CD14-positive monocyte (primary cell): ENCODE results near the gene TREX2. TPM values are rescaled to one million over a fixed set of nuclear protein-coding genes. Genes with fewer than 3 reads are reported as not detected.

ENCODE experiments used
- DNase-seq, 3 donors: peaks; one replicate each; pipeline ENCODE4 v3.0.0-alpha.2; 2011 to 2022
- H2AFZ ChIP-seq: 2 replicates; pipeline ENCODE4 v1.6.0; 2012; ENCODE audit warnings: mild to moderate bottlenecking, low read depth, low read length, inconsistent platforms; ENCODE audit not compliant: insufficient read depth, poor library complexity, severe bottlenecking
- H3K27ac ChIP-seq, 2 donors: 1 replicate in 1 of 2; 2 replicates in 1 of 2; pipeline ENCODE4 v1.5.1; 2012 to 2013; ENCODE audit warnings: low read length in 2 of 2, control low read depth in 1 of 2, inconsistent platforms in 1 of 2, low read depth in 1 of 2, mild to moderate bottlenecking in 1 of 2
- H3K27me3 ChIP-seq, 2 donors: one replicate each; pipeline versions ENCODE4 v1.6.0 to v1.6.1; 2011 to 2013; ENCODE audit warnings: low read length in 2 of 2; ENCODE audit not compliant: control insufficient read depth in 2 of 2, insufficient read depth in 2 of 2
- H3K36me3 ChIP-seq, 2 donors: replicated peaks in 1 of 2; 1 replicate in 1 of 2; 2 replicates in 1 of 2; pipeline versions ENCODE4 v1.5.1 to v1.6.1; 2012 to 2013; ENCODE audit warnings: low read length in 2 of 2, control low read depth in 1 of 2, inconsistent platforms in 1 of 2, mild to moderate bottlenecking in 1 of 2; ENCODE audit not compliant: insufficient read depth in 2 of 2, control insufficient read depth in 1 of 2
- H3K4me1 ChIP-seq, 2 donors: 1 replicate in 1 of 2; 2 replicates in 1 of 2; pipeline versions ENCODE4 v1.5.1 to v1.6.1; 2012 to 2013; ENCODE audit warnings: low read length in 2 of 2, control low read depth in 1 of 2, inconsistent platforms in 1 of 2, mild to moderate bottlenecking in 1 of 2, moderate library complexity in 1 of 2; ENCODE audit not compliant: insufficient read depth in 2 of 2, control insufficient read depth in 1 of 2
- H3K4me2 ChIP-seq: replicated peaks from 2 replicates; pipeline ENCODE3; 2012; ENCODE audit warnings: low read length, moderate library complexity, mild to moderate bottlenecking; ENCODE audit not compliant: poor library complexity, severe bottlenecking; ENCODE audit errors: extremely low read depth
- H3K4me3 ChIP-seq, 3 experiments: fragments of 200-600 bp in 1 of 3; sonication (generic) in 1 of 3; replicated peaks in 1 of 3; 1 replicate in 2 of 3; 2 replicates in 1 of 3; pipeline ENCODE4 v1.5.1; 2011 to 2013; ENCODE audit warnings: low read length in 3 of 3, mild to moderate bottlenecking in 3 of 3, control low read depth in 2 of 3, low read depth in 2 of 3, inconsistent platforms in 1 of 3, moderate library complexity in 1 of 3
- H3K79me2 ChIP-seq: 2 replicates; pipeline ENCODE4 v1.6.0; 2012; ENCODE audit warnings: mild to moderate bottlenecking, control low read depth, inconsistent platforms, low read length, moderate library complexity; ENCODE audit not compliant: insufficient read depth
- H3K9ac ChIP-seq: 2 replicates; pipeline ENCODE4 v1.6.0; 2017; ENCODE audit warnings: low read length, mild to moderate bottlenecking; ENCODE audit not compliant: insufficient read depth, poor library complexity, severe bottlenecking
- H3K9me3 ChIP-seq, 2 donors: replicated peaks in 1 of 2; 1 replicate in 1 of 2; 2 replicates in 1 of 2; pipeline versions ENCODE4 v1.5.1 to v1.6.1; 2012 to 2013; ENCODE audit warnings: low read length in 2 of 2, control low read depth in 1 of 2; ENCODE audit not compliant: control insufficient read depth in 1 of 2, insufficient read depth in 1 of 2
- H4K20me1 ChIP-seq: 2 replicates; pipeline ENCODE4 v1.6.0; 2012; ENCODE audit warnings: mild to moderate bottlenecking, low read length, control low read depth, moderate library complexity; ENCODE audit not compliant: insufficient read depth
- H3K27ac Mint-ChIP-seq, 7 donors: one replicate each; pipeline ENCODE4 v1.8.0; 2020; ENCODE audit warnings: mild to moderate bottlenecking in 7 of 7, mixed read lengths in 7 of 7, moderate library complexity in 6 of 7, inconsistent platforms in 2 of 7
- H3K27me3 Mint-ChIP-seq, 3 donors: one replicate each; pipeline ENCODE4 v1.8.0; 2021 to 2022; ENCODE audit warnings: low read depth in 3 of 3, mild to moderate bottlenecking in 3 of 3, mixed read lengths in 3 of 3, moderate library complexity in 3 of 3, inconsistent platforms in 1 of 3
- H3K36me3 Mint-ChIP-seq, 2 donors: one replicate each; pipeline ENCODE4 v1.8.0; 2020; ENCODE audit warnings: mixed read lengths in 2 of 2, inconsistent platforms in 1 of 2, mild to moderate bottlenecking in 1 of 2
- H3K4me1 Mint-ChIP-seq: one replicate; pipeline ENCODE4 v1.8.0; 2020; ENCODE audit warnings: mild to moderate bottlenecking, mixed read lengths
- H3K4me3 Mint-ChIP-seq, 2 donors: one replicate each; pipeline ENCODE4 v1.8.0; 2020; ENCODE audit warnings: mild to moderate bottlenecking in 2 of 2, mixed read lengths in 2 of 2, moderate library complexity in 1 of 2
- H3K9me3 Mint-ChIP-seq, 7 donors: one replicate each; pipeline ENCODE4 v1.8.0; 2020 to 2022; ENCODE audit warnings: mixed read lengths in 7 of 7, mild to moderate bottlenecking in 6 of 7, moderate library complexity in 6 of 7, inconsistent platforms in 2 of 7
- CTCF ChIP-seq: fragments of 200-600 bp; IDR thresholded peaks from one replicate; pipeline ENCODE4 v1.8.0; 2022; ENCODE audit warnings: antibody characterized with exemption, mild to moderate bottlenecking
- WGBS: methylation state at CpG from one replicate; pipeline ENCODE4 v1.1.5; 2013; ENCODE audit warnings: missing lambda C conversion rate; ENCODE audit not compliant: insufficient coverage; 5-methylcytosine and 5-hydroxymethylcytosine counted together
- intact Hi-C, 2 donors: fragments of 100-400 bp; cut with micrococcal nuclease; formaldehyde crosslinking; loops; one replicate each; pipeline versions ENCODE4 v1.15.0 to v1.15.1; 2023
- polyA plus RNA-seq, 3 donors: library from polyadenylated mRNA; depleted of rRNA in 1 of 3; unstranded in 2 of 3; stranded (reverse) in 1 of 3; fragments of 300-500 nt in 2 of 3; fragments of >200 nt in 1 of 3; fragmentation: Illumina TruSeq in 2 of 3; gene quantifications; 1 replicate in 2 of 3; 2 replicates in 1 of 3; pipeline ENCODE4 v1.2.3, GENCODE V29; 2012 to 2021

Gene TREX2
- polyA plus RNA-seq, 3 donors, result 1.5 TPM; not detected in 2

GRCh38 chrX:153469811-153470410 lies 24.1 kb upstream of the TREX2 start:
- Histone ChIP-seq H3K4me3 (peak overlapping the region; percentile 52 to 83 (median 71)), H3K79me2 (peaks cover 26% of the 10 kb centered on the region), H3K27me3 (peaks cover 0 to 2% of the 10 kb centered on the region in 2 donors), H3K4me2 (peak overlapping the region; percentile 91), H4K20me1 (peaks cover 13% of the 10 kb centered on the region), H2AFZ (peak overlapping the region; percentile 83), H3K4me1 (peaks cover 18% of the 10 kb centered on the region in 2 donors), H3K9ac (peak overlapping the region; percentile 67), H3K36me3 (peaks cover 5 to 15% of the 10 kb centered on the region in 2 donors), H3K9me3 (no peaks in the 10 kb centered on the region), H3K27ac (peak overlapping the region in 1 of 2 donors; percentile 78)
- TF ChIP-seq CTCF, result no peak
- Mint-ChIP-seq H3K36me3 (peaks cover 7% of the 10 kb centered on the region in 2 donors), H3K4me1 (peaks cover 15% of the 10 kb centered on the region), H3K27ac (peak overlapping the region in 5 of 7 donors; percentile 54 to 84 (median 79)), H3K4me3 (peak overlapping the region; percentile 82 to 86), H3K9me3 (peaks cover 0 to 5% (median 2%) of the 10 kb centered on the region in 7 donors), H3K27me3 (peaks cover 2 to 8% (median 7%) of the 10 kb centered on the region in 3 donors)
- DNase-seq, result no peak
- 0% methylated on average over 24 of the region's 32 CpGs for WGBS
- intact Hi-C loops, result loop anchor here (2.0 to 10.0 kb wide), 5 partner anchors 37 to 639 kb away; partner anchors contain the start of genes CCNQ (in 2 of the 2), CETN2 (in 1 of the 2) and NSDHL (in 1 of the 2)

DNA sequence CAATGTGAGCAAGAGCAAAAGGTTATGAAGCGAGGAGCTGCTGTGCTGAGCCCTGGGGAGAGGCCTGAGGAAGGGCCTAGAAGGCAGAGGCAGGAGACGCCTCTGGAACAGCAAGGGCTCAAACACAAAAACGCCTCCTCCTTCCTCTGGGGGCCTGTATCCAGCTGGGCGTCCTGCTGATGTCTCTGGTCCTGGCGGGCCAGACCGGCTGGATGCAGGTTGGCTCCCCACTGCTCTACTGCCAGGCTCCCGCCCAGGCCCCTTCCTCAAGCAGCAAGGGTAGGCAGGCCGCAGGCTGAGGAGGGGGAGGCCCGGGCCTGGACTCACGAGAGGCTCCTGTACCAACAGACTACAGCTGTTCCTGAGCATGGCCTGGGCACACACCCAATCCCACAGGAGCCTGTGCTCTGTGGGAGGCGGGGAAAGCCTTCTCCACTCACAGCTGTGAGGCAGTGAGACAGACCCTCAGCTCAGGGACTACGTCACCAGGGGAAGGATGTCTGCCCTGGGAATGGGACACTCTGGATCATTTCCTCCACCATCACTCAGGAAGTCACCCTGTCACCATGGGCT lies 22.2 kb upstream of the TREX2 start:
- no peak overlapping the region for H3K4me3 Mint-ChIP-seq

More for the DNA sequence above, 22.2 kb upstream of the TREX2 start:
- peaks cover 17 to 19% of the 10 kb centered on the region in 2 donors for H3K36me3 Mint-ChIP-seq
- Histone ChIP-seq H3K4me3 (no peak overlapping the region), H3K9me3 (no peaks in the 10 kb centered on the region), H3K4me1 (peaks cover 13 to 16% of the 10 kb centered on the region in 2 donors), H3K27ac (no peak overlapping the region), H4K20me1 (peaks cover 13% of the 10 kb centered on the region), H2AFZ (no peak overlapping the region), H3K36me3 (peaks cover 15 to 25% of the 10 kb centered on the region in 2 donors), H3K9ac (no peak overlapping the region), H3K27me3 (no peaks in the 10 kb centered on the region), H3K4me2 (no peak overlapping the region), H3K79me2 (peaks cover 26% of the 10 kb centered on the region)
- intact Hi-C loops, result no loop called here
- no peak for TF ChIP-seq CTCF
- peaks cover 0 to 2% (median 0%) of the 10 kb centered on the region in 3 donors for H3K27me3 Mint-ChIP-seq
- peaks cover 0 to 5% (median 2%) of the 10 kb centered on the region in 7 donors for H3K9me3 Mint-ChIP-seq
- peaks cover 12% of the 10 kb centered on the region for H3K4me1 Mint-ChIP-seq
- H3K27ac Mint-ChIP-seq, result no peak overlapping the region
- DNase-seq, result no peak
- 97% methylated on average over 5 of the region's 12 CpGs for WGBS
